Measurements from ENCODE around the gene SSH2. TPM values are rescaled to one million over a fixed set of nuclear protein-coding genes. Genes with fewer than 3 reads are reported as not detected.

Gene SSH2
- total and polyA plus RNA-seq, 2 of the 13 experiments (the other 11 are each of a cell fraction or from before 2014, with no cell fraction given), result 6.0 to 6.4 TPM

GRCh38 chr17:29591737-29592608 lies 338.1 kb downstream of the SSH2 start (continued):
- TF ChIP-seq ZNF572 (CRISPR knock-in tag; IDR thresholded peaks at IDR 0.05), result peak; percentile 82; the same call in 1 of the 2 replicates
- TF ChIP-seq SPEN (CRISPR knock-in tag; IDR thresholded peaks at IDR 0.05; ENCODE audit: low read depth), result peak; percentile 57
- TF ChIP-seq ESRRA (CRISPR knock-in tag; IDR thresholded peaks at IDR 0.05; ENCODE audit: low read depth), result peak; percentile 20; the same call in 1 of the 2 replicates
- 0 out of 2 replicates have a peak, but pooled peaks have one; percentile 34 for TF ChIP-seq ETV5 (CRISPR knock-in tag; IDR thresholded peaks at IDR 0.05; ENCODE audit: borderline replicate concordance)
- TF ChIP-seq ZNF530 (CRISPR knock-in tag; IDR thresholded peaks at IDR 0.05; ENCODE audit: low read depth), result no peak
- TF ChIP-seq RAD21 (CRISPR knock-in tag; IDR thresholded peaks at IDR 0.05), result peak; percentile 97
- TF ChIP-seq ZNF687 (CRISPR knock-in tag; IDR thresholded peaks at IDR 0.05), result peak; percentile 76
- TF ChIP-seq KAT2B (IDR thresholded peaks at IDR 0.05; ENCODE audit: borderline replicate concordance, low read depth, low read length), result no peak
- no peak for TF ChIP-seq POLR2AphosphoS2 (IDR thresholded peaks at IDR 0.05; ENCODE audit: low read depth, low read length)
- TF ChIP-seq HNF4G (IDR thresholded peaks at IDR 0.05; ENCODE audit: borderline replicate concordance, low read depth, low read length), result no peak
- 0 out of 2 replicates have a peak, but pooled peaks have one; percentile 6 for TF ChIP-seq HNF4G (CRISPR knock-in tag; IDR thresholded peaks at IDR 0.05; ENCODE audit: borderline replicate concordance, low read depth)
- TF ChIP-seq ZNF770 (CRISPR knock-in tag; IDR thresholded peaks at IDR 0.05), result peak; percentile 20; the same call in 1 of the 2 replicates
- TF ChIP-seq CEBPZ (IDR thresholded peaks at IDR 0.05; ENCODE audit: low read length), result no peak
- TF ChIP-seq ZNF275 (CRISPR knock-in tag; IDR thresholded peaks at IDR 0.05; ENCODE audit: borderline replicate concordance), result 0 out of 2 replicates have a peak, but pooled peaks have one; percentile 22
- TF ChIP-seq MED1 (CRISPR knock-in tag; IDR thresholded peaks at IDR 0.05), result peak; percentile 19; the same call in 1 of the 2 replicates
- TF ChIP-seq RFX5 (IDR thresholded peaks at IDR 0.05; ENCODE audit: low read depth, low read length), result no peak

All from HepG2 (cell line).